GM12892 (cell line): ENCODE measurements around the gene HIGD1C.

Experiments used
- POLR2A ChIP-seq: IDR thresholded peaks from 2 replicates; pipeline ENCODE4 v1.6.1; 2011; ENCODE audit warnings: low read depth, low read length, control low read depth
- POLR2AphosphoS5 ChIP-seq: IDR thresholded peaks from 2 replicates; pipeline ENCODE4 v1.6.1; 2011; ENCODE audit warnings: low read depth, low read length, control low read depth
- TAF1 ChIP-seq: IDR thresholded peaks from 2 replicates; pipeline ENCODE4 v1.6.1; 2011; ENCODE audit warnings: low read depth, mild to moderate bottlenecking, control low read depth, low read length, borderline replicate concordance

- no peak for TF ChIP-seq POLR2AphosphoS5
- no peak for TF ChIP-seq POLR2A
- no peak for TF ChIP-seq TAF1
Observed at GRCh38 chr12:50948798-50949197, 3.5 kb upstream of the HIGD1C start.
